Activated CD8-positive, alpha-beta T cell treated with anti-CD3 and anti-CD28 coated beads for 36 hours (primary cell): ENCODE results near the gene MOV10. TPM values are rescaled to one million over a fixed set of nuclear protein-coding genes. Genes with fewer than 3 reads are reported as not detected.

Source experiments
- ATAC-seq: fragments of 200-7000 bp; cut with Tn5 transposase; one replicate; pipeline ENCODE4 v1.10.0; 2021; ENCODE audit warnings: mild to moderate bottlenecking, moderate library complexity
- CTCF ChIA-PET: fragments of 350-600 bp; sonication (Branson Sonifier 250); formaldehyde crosslinking; loops from one replicate; lab custom pipeline; 2021; ENCODE audit warnings: antibody characterized with exemption; lab: Charles Lee
- POLR2A ChIA-PET: fragments of 350-600 bp; sonication (Branson Sonifier 250); formaldehyde crosslinking; loops from one replicate; lab custom pipeline; 2021; ENCODE audit warnings: antibody characterized with exemption; lab: Charles Lee
- DNase-seq: peaks from one replicate; pipeline ENCODE4 v3.0.0-alpha.2; 2020
- H3K27ac Mint-ChIP-seq: one replicate; pipeline ENCODE4 v1.8.0; 2021; ENCODE audit warnings: mild to moderate bottlenecking, mixed read lengths
- H3K27me3 Mint-ChIP-seq: one replicate; pipeline ENCODE4 v1.8.0; 2021; ENCODE audit warnings: mixed read lengths
- H3K36me3 Mint-ChIP-seq: one replicate; pipeline ENCODE4 v1.8.0; 2021; ENCODE audit warnings: low read depth, mixed read lengths
- H3K4me1 Mint-ChIP-seq: one replicate; pipeline ENCODE4 v1.8.0; 2021; ENCODE audit warnings: low read depth, mixed read lengths
- H3K4me3 Mint-ChIP-seq: one replicate; pipeline ENCODE4 v1.8.0; 2021; ENCODE audit warnings: mild to moderate bottlenecking, moderate library complexity, mixed read lengths
- H3K9me3 Mint-ChIP-seq: one replicate; pipeline ENCODE4 v1.8.0; 2021; ENCODE audit warnings: mixed read lengths
- CTCF ChIP-seq: fragments of 200-600 bp; IDR thresholded peaks from one replicate; pipeline ENCODE4 v1.8.0; 2022; ENCODE audit warnings: antibody characterized with exemption, mild to moderate bottlenecking
- intact Hi-C: fragments of 100-400 bp; cut with micrococcal nuclease; formaldehyde crosslinking; loops from one replicate; pipeline ENCODE4 v1.10.0; 2022
- total RNA-seq, 2 experiments: library from RNA; stranded (reverse); gene quantifications; one replicate each; pipeline ENCODE4 v1.2.3, GENCODE V29; 2021

MOV10 gene
- total RNA-seq, 2 experiments from 2014 or later, result 77.2 to 78.5 TPM

GRCh38 chr1:112672842-112673241 is 1.6 kb upstream of the MOV10 start:
- intact Hi-C loops, result loop anchor here (5.0 kb wide), 2 partner anchors 34 to 51 kb away; partner anchors contain the start of gene RHOC
- no peak overlapping the region for H3K4me3 Mint-ChIP-seq
- DNase-seq (no peak), ATAC-seq (no peak)
- H3K27ac Mint-ChIP-seq, result peak overlapping the region; percentile 50
- H3K9me3 Mint-ChIP-seq, result no peaks in the 10 kb centered on the region
- peaks cover 58% of the 10 kb centered on the region for H3K4me1 Mint-ChIP-seq
- peaks cover 56% of the 10 kb centered on the region for H3K36me3 Mint-ChIP-seq
- no peak for TF ChIP-seq CTCF
- POLR2A ChIA-PET, result interaction anchor here (1.0 to 5.0 kb wide), 6 partner anchors 10 to 54 kb away, joined by 3 to 50 read pairs (median 12); partner anchors contain the start of genes CAPZA1 and ST7L
- H3K27me3 Mint-ChIP-seq, result no peaks in the 10 kb centered on the region
- CTCF ChIA-PET, result interaction anchor here (0.6 to 4.3 kb wide), 11 partner anchors 8 to 282 kb away, joined by 3 to 19 read pairs (median 4); no protein-coding TSS in a partner anchor

DNA sequence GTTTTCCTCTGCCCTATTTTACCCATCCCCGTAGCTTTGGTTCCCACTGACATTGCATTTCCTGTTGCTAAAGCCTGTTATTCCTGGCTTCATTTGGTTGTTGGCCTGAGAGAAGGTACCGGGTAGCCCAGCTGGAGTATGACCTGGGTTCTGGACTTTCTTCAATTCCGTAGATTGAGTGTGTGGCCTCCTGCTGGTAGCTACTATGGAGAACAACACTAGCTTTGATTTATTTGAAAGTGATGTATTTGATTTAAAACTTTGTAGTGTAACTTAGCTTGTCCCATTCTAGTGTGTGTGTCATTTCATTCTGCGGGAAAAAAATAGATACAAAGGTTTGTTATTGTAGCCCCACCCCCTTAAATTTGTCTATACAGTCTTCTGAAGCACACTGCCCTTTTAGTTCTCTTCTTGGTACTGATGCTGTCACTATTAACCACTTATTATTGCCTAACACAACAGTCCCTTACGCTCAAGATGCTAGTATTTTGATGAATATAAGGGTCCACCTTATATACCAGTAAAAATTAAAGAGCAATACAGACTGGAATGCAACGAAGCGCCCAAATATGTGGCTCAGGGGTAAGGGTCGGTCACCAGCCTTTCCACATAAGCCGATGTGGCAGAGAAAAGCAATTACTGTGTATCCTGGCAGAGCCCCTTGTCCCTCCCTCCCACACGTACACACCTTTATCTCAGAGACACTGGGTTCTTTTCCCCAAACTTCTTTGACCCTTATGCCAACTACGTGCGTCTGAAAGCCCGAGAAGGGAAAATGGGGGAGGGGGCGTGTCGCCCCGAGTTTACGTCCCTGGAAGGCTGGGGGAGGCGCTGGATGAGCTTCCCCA is 643 bp upstream of the MOV10 start:
- intact Hi-C loops, result loop anchor here (5.0 kb wide), 2 partner anchors 33 to 52 kb away; partner anchors contain the start of gene RHOC
- peak; percentile 17 for DNase-seq
- no peaks in the 10 kb centered on the region for H3K27me3 Mint-ChIP-seq
- H3K9me3 Mint-ChIP-seq, result no peaks in the 10 kb centered on the region
- peak; percentile 15 for ATAC-seq
- TF ChIP-seq CTCF, result peak; percentile 53
- H3K27ac Mint-ChIP-seq, result peak overlapping the region; percentile 97
- peaks cover 51% of the 10 kb centered on the region for H3K36me3 Mint-ChIP-seq
- H3K4me3 Mint-ChIP-seq, result peak overlapping the region; percentile 95
- POLR2A ChIA-PET, result interaction anchor here (0.6 to 5.0 kb wide), 14 partner anchors 11 to 282 kb away, joined by 3 to 59 read pairs (median 6); partner anchors contain the start of genes CAPZA1, PPM1J, SLC16A1 and ST7L
- CTCF ChIA-PET, result interaction anchor here (0.7 to 4.3 kb wide), 17 partner anchors 9 to 283 kb away, joined by 3 to 19 read pairs (median 4); partner anchors contain the start of gene PPM1J
- peaks cover 58% of the 10 kb centered on the region for H3K4me1 Mint-ChIP-seq

DNA sequence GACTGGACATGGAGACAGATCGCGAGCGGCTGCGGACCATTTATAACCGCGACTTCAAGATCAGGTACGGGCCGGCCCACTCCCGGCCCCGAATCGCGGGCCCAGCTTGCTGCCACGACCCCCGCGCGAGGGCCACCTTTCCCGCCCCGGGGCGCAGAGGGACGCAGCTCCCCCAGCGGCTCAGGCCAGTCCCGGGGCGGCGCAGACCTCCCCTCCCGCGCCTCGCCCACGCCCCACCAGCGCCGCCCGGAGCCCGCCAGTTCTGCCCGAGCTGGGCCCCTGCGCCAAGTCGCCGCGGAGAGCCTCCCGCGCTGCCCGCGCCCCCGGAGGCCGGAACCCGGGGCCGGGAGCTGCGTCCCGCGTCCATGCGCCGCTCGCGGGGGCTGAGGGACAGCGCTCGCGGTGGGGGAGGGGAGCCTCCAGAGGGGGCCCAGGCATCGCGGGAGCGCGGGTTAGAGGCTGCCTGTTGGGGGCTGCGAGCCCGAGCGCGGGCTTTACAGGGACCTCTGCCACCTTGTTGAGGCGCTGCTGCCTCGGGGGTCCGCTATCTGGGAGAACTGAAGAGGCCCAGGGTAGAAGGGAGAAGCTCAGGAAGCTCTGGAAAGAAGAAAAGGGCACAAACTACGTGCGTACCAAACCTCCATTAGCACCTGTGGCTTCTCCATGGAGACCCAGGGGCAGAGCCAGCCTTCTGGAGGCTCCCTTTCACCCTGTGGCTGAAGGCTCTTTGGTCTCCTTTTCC is 698 bp downstream of the MOV10 start:
- H3K27ac Mint-ChIP-seq, result peak overlapping the region; percentile 97
- POLR2A ChIA-PET, result interaction anchor here (0.6 to 5.0 kb wide), 22 partner anchors 9 to 420 kb away, joined by 3 to 59 read pairs (median 5); partner anchors contain the start of genes CAPZA1, PPM1J and ST7L
- CTCF ChIA-PET, result interaction anchor here (0.6 to 4.3 kb wide), 15 partner anchors 18 to 284 kb away, joined by 3 to 19 read pairs (median 3); partner anchors contain the start of gene PPM1J
- peak; percentile 41 for ATAC-seq
- H3K4me1 Mint-ChIP-seq, result peaks cover 52% of the 10 kb centered on the region
- intact Hi-C loops, result loop anchor here (5.0 kb wide), 2 partner anchors 32 to 53 kb away; partner anchors contain the start of gene RHOC
- no peaks in the 10 kb centered on the region for H3K9me3 Mint-ChIP-seq
- DNase-seq, result peak; percentile 58
- no peak for TF ChIP-seq CTCF
- no peaks in the 10 kb centered on the region for H3K27me3 Mint-ChIP-seq
- H3K36me3 Mint-ChIP-seq, result peaks cover 45% of the 10 kb centered on the region
- peak overlapping the region; percentile 95 for H3K4me3 Mint-ChIP-seq

DNA sequence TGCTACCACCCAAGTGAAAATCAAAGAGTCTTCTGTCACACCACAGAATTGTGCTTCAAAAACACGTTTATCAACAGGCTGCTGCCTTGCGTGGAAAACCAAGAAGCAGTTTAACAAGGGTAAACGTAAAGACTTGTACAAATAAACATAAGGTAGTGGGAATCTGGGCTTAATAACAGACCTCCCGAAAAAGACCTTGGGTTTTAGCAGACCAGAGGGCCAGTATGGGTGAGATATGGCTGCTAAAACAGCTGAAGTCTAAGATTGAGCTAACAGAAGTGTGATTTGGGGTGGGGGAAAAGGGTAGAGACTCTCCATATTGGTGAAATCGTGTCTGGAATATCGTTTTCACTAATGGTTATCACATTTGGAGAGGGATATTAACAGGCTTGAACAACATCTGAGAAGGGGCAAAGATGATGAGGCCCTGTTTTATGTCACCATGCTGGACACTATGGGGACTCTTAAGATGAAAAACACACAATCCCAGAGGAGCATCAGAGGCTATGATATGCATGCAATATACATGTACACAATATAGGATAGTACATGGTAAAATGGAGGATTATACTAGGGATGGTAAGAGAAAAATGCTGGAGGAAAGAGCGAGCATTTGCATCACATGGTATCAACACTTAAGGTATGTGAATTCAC is 1.4 kb downstream of the MOV10 start:
- no peak for TF ChIP-seq CTCF
- intact Hi-C loops, result no loop called here
- Mint-ChIP-seq H3K27ac (peak overlapping the region; percentile 85), H3K36me3 (peaks cover 39% of the 10 kb centered on the region), H3K4me3 (peak overlapping the region; percentile 78), H3K4me1 (peaks cover 52% of the 10 kb centered on the region), H3K9me3 (no peaks in the 10 kb centered on the region), H3K27me3 (no peaks in the 10 kb centered on the region)
- ATAC-seq, result no peak
- POLR2A ChIA-PET, result interaction anchor here (0.6 to 5.0 kb wide), 11 partner anchors 13 to 118 kb away, joined by 3 to 59 read pairs (median 6); partner anchors contain the start of genes CAPZA1, PPM1J and ST7L
- DNase-seq, result no peak
- CTCF ChIA-PET, result interaction anchor here (0.6 to 4.3 kb wide), 9 partner anchors 29 to 210 kb away, joined by 3 to 19 read pairs (median 4); partner anchors contain the start of gene PPM1J
